ENCODE results near the gene CHL1. TPM values are rescaled to one million over a fixed set of nuclear protein-coding genes. Genes with fewer than 3 reads are reported as not detected.

CHL1 gene
- total RNA-seq, 1 donor from 2014 or later = 35.5 TPM

DNA sequence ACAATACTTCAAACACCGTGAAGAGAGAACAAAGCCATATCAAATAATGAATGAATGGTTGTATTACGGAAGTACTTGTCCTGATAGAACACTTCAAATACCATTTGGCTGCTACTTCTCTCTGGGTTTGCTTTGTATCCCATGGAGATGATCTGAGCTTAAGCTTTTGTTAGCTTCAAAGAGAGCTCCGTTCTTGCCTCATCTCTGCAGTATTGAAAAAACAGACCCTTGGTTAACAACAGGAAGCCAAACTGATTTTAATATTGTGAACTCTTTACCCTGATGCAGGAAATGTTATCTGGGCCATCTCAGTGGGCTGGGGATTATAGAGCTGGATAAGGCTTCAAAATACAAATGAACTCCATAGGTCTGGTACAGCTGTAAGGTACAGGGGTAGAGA lies 101.0 kb downstream of the CHL1 start:
- TF ChIP-seq CTCF (IDR thresholded peaks at IDR 0.05; ENCODE audit: partially characterized antibody, unreplicated experiment) = no peak
- Mint-ChIP-seq H3K4me3 (ENCODE audit: unreplicated experiment) (no peak overlapping the region), H3K27ac (ENCODE audit: unreplicated experiment) (no peak overlapping the region), H3K9me3 (ENCODE audit: unreplicated experiment) (no peaks in the 10 kb centered on the region), H3K27me3 (ENCODE audit: unreplicated experiment) (no peaks in the 10 kb centered on the region), H3K36me3 (ENCODE audit: unreplicated experiment) (no peaks in the 10 kb centered on the region), H3K4me1 (ENCODE audit: low read depth, unreplicated experiment) (no peaks in the 10 kb centered on the region)
- no peak for DNase-seq

GRCh38 chr3:299590-300301 lies 103.2 kb downstream of the CHL1 start:
- H3K4me1 Mint-ChIP-seq (ENCODE audit: low read depth, unreplicated experiment) = no peaks in the 10 kb centered on the region
- H3K9me3 Mint-ChIP-seq (ENCODE audit: unreplicated experiment) = no peaks in the 10 kb centered on the region
- no peak overlapping the region for H3K4me3 Mint-ChIP-seq (ENCODE audit: unreplicated experiment)
- H3K27me3 Mint-ChIP-seq (ENCODE audit: unreplicated experiment) = no peaks in the 10 kb centered on the region
- no peak overlapping the region for H3K27ac Mint-ChIP-seq (ENCODE audit: unreplicated experiment)
- no peak for DNase-seq
- no peak for TF ChIP-seq CTCF (IDR thresholded peaks at IDR 0.05; ENCODE audit: partially characterized antibody, unreplicated experiment)
- H3K36me3 Mint-ChIP-seq (ENCODE audit: unreplicated experiment) = no peaks in the 10 kb centered on the region

DNA sequence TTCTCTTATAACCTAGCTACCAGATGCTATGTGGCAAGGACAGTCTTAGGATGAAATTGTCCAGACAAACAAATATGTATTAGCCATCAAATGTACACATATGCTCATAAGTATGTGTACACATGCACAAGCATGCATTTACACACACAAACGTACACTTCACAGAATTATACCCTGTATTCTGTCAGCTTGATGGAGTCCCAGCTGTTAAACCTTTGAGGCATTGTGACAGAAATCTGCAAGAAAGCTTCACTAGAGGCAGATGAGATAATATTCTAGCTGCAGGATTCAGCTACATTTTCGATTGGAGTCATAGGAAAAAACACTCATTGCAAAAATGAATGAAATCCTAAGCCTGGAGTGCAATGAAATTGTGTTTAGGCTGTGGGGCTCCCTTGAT lies 110.6 kb downstream of the CHL1 start:
- no peak overlapping the region for H3K4me3 Mint-ChIP-seq (ENCODE audit: unreplicated experiment)
- DNase-seq = no peak
- TF ChIP-seq CTCF (IDR thresholded peaks at IDR 0.05; ENCODE audit: partially characterized antibody, unreplicated experiment) = no peak
- H3K27me3 Mint-ChIP-seq (ENCODE audit: unreplicated experiment) = no peaks in the 10 kb centered on the region
- no peaks in the 10 kb centered on the region for H3K4me1 Mint-ChIP-seq (ENCODE audit: low read depth, unreplicated experiment)
- H3K36me3 Mint-ChIP-seq (ENCODE audit: unreplicated experiment) = no peaks in the 10 kb centered on the region
- no peak overlapping the region for H3K27ac Mint-ChIP-seq (ENCODE audit: unreplicated experiment)
- no peaks in the 10 kb centered on the region for H3K9me3 Mint-ChIP-seq (ENCODE audit: unreplicated experiment)

DNA sequence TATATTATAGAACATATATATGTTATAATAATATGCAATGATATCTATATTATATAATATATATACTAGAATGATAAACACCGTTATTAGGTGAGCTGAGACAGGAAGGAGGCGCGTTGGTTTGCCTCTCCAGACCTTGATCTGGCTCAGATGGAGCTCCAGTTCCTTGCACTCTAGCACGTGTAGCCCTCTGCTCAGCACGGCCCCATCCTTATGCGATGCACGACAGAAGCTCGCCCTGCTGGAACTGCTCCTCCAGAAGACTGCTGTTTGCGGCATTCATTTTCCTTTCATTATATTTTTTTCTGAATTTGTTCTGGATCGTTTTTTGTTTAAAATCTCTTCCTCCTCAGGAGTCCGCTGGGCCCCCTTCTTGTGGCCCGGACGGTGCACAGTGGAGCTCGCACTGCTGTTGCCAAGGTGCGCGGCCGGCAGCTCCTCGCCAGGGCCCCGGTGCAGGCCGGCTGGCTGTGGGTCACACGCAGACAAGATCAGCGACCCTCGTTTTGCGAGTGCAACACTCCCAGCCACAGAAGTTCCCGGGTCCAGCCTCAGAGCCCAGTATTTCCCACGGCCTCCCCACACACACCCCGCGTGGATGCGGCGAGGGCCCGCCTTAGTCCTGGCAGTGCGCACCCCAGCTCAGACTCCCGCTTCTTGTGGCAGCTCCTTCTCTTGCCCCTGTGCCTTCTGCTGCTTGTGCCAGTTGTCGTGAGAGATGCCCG lies 112.2 kb downstream of the CHL1 start:
- Mint-ChIP-seq H3K36me3 (ENCODE audit: unreplicated experiment) (no peaks in the 10 kb centered on the region), H3K4me3 (ENCODE audit: unreplicated experiment) (no peak overlapping the region), H3K27me3 (ENCODE audit: unreplicated experiment) (no peaks in the 10 kb centered on the region), H3K9me3 (ENCODE audit: unreplicated experiment) (no peaks in the 10 kb centered on the region), H3K27ac (ENCODE audit: unreplicated experiment) (no peak overlapping the region), H3K4me1 (ENCODE audit: low read depth, unreplicated experiment) (peaks cover 3% of the 10 kb centered on the region)
- DNase-seq = no peak
- no peak for TF ChIP-seq CTCF (IDR thresholded peaks at IDR 0.05; ENCODE audit: partially characterized antibody, unreplicated experiment)

- Mint-ChIP-seq H3K9me3 (ENCODE audit: unreplicated experiment) (no peaks in the 10 kb centered on the region), H3K27ac (ENCODE audit: unreplicated experiment) (no peak overlapping the region), H3K4me1 (ENCODE audit: low read depth, unreplicated experiment) (peaks cover 3% of the 10 kb centered on the region), H3K4me3 (ENCODE audit: unreplicated experiment) (no peak overlapping the region), H3K27me3 (ENCODE audit: unreplicated experiment) (no peaks in the 10 kb centered on the region), H3K36me3 (ENCODE audit: unreplicated experiment) (no peaks in the 10 kb centered on the region)
- no peak for TF ChIP-seq CTCF (IDR thresholded peaks at IDR 0.05; ENCODE audit: partially characterized antibody, unreplicated experiment)
- DNase-seq = no peak
Measured at GRCh38 chr3:312160-312733, 115.7 kb downstream of the CHL1 start.

Measured in glutamatergic neuron (in vitro differentiated cells).